Right cardiac atrium (tissue), 5 donors: ENCODE data around the gene EFHD1. TPM values are rescaled to one million over a fixed set of nuclear protein-coding genes. Genes with fewer than 3 reads are reported as not detected.
"Not testable (repeated sequence)": the region's sequence is repeated elsewhere in the genome, so short reads cannot be mapped to it uniquely, and the experiment has no call there.

Experiments used
- ATAC-seq, 2 donors: fragments of 200-7000 bp; cut with Tn5 transposase; one replicate each; pipeline versions ENCODE4 v1.8.0 to v1.9.1; 2020; ENCODE audit warnings: moderate library complexity in 2 of 2, mild to moderate bottlenecking in 1 of 2
- DNase-seq, 3 donors: peaks; one replicate each; pipeline ENCODE4 v3.0.0-alpha.2; 2020
- H3K27ac ChIP-seq: one replicate; pipeline ENCODE4 v1.5.1; 2013; ENCODE audit warnings: mild to moderate bottlenecking, low read length, control low read depth, moderate library complexity
- H3K27me3 ChIP-seq: one replicate; pipeline ENCODE4 v1.6.1; 2013; ENCODE audit not compliant: control insufficient read depth, insufficient read depth
- H3K4me1 ChIP-seq: one replicate; pipeline ENCODE4 v1.6.1; 2013; ENCODE audit warnings: low read length; ENCODE audit not compliant: control insufficient read depth, insufficient read depth
- H3K4me3 ChIP-seq: one replicate; pipeline ENCODE4 v1.5.1; 2013; ENCODE audit warnings: low read length, control low read depth
- H3K9me3 ChIP-seq: one replicate; pipeline ENCODE4 v1.6.1; 2013; ENCODE audit warnings: low read length; ENCODE audit not compliant: control insufficient read depth
- WGBS: extraction: QIAGEN DNeasy Blood & Tissue Kit; methylation state at CpG from one replicate; pipeline ENCODE4 v1.1.7; 2013; 5-methylcytosine and 5-hydroxymethylcytosine counted together
- intact Hi-C, 4 donors: fragments of 100-400 bp; cut with DNase I; formaldehyde crosslinking; loops; one replicate each; pipeline versions ENCODE4 v1.11.0 to v1.14.0; 2022 to 2023
- polyA plus RNA-seq: library from polyadenylated mRNA; stranded (reverse); fragments of 200-250 nt; gene quantifications from one replicate; pipeline ENCODE4 v1.2.3, GENCODE V29; 2013
- total RNA-seq, 4 donors: library from RNA; stranded (reverse); fragmentation: NEBNext Ultra II Directional; extraction: Animal tissue kit (Norgen Biotek cat#: 25700); gene quantifications; one replicate each; pipeline ENCODE4 v1.2.1, GENCODE V29; 2021
- donor health status: healthy with polysubstance abuse.
- donor health status: DM: no; HTN: yes; CAD: no.
- donor health status: DM: no; HTN: no; CAD: no.
- donor health status: DM: no; HTN: yes; CAD: no; lungs with severe emphysema.
- donor health status: DM: yes; HTN: yes; CAD: no.

The EFHD1 gene
- total and polyA plus RNA-seq, 5 donors = 6.4 to 14.7 (median 10.8) TPM

- intact Hi-C loops = no loop called here
- no peak for ATAC-seq
- peaks cover 4% of the 10 kb centered on the region for H3K4me1 ChIP-seq
- no peak overlapping the region for H3K4me3 ChIP-seq
- no peak for DNase-seq
- WGBS = 84% methylated on average over 6 of the region's 6 CpGs
- no peak overlapping the region for H3K27ac ChIP-seq
- no peaks in the 10 kb centered on the region for H3K27me3 ChIP-seq
- no peaks in the 10 kb centered on the region for H3K9me3 ChIP-seq
These were observed 41.1 kb downstream of the EFHD1 start for GRCh38 chr2:232674491-232674890.

DNA sequence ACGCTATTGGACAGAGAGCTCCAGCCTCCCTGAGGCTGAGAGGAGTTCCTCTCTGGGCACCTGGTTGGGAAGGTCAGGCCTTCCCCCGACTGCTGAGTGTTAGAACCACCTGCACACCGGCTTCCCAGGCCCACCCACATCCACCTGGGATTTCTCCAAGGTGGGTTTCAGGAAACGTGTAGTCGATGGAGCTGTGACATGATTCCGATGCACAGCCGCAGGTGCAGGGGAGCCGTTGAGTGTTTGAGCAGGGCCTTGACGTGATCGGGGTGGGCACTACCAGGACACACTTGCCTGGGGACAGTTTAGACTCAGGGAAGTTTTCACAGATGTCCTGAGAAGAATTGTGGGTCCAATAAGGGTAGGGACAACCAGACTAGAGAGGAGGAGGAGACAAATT, 42.0 kb downstream of the EFHD1 start:
- peaks cover 4% of the 10 kb centered on the region for H3K4me1 ChIP-seq
- intact Hi-C loops = no loop called here
- no peak for DNase-seq
- no peak overlapping the region for H3K27ac ChIP-seq
- H3K27me3 ChIP-seq = no peaks in the 10 kb centered on the region
- WGBS = 93% methylated on average over 10 of the region's 10 CpGs
- no peaks in the 10 kb centered on the region for H3K9me3 ChIP-seq
- ATAC-seq = no peak
- H3K4me3 ChIP-seq = no peak overlapping the region

- 88% methylated on average over 7 of the region's 7 CpGs for WGBS
- no peak overlapping the region for H3K27ac ChIP-seq
- no peaks in the 10 kb centered on the region for H3K4me1 ChIP-seq
- ATAC-seq = no peak
- no peak overlapping the region for H3K4me3 ChIP-seq
- intact Hi-C loops = no loop called here
- H3K9me3 ChIP-seq = no peaks in the 10 kb centered on the region
- DNase-seq = no peak
- no peaks in the 10 kb centered on the region for H3K27me3 ChIP-seq
These were observed 46.6 kb downstream of the EFHD1 start for GRCh38 chr2:232680006-232680405.

DNA sequence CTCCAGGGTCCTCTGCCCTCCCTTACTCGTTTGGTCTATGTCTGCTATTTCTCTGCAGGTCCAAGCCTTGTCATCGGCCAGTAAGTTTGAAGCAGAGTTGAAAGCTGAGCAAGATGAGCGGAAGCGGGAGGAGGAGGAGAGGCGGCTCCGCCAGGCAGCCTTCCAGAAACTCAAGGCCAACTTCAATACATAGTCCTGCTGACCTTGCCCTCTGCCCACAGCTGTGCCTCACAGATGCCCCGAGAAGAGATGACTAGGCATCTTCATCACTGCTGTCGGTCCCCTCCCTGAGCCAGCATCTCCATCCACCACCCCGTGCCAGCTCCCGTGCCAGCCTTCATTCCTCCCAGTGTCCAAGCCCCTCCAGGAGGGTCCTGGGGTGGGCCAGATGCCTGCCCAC, 48.1 kb downstream of the EFHD1 start:
- WGBS = 77% methylated on average over 10 of the region's 10 CpGs
- DNase-seq (no peak), ATAC-seq (no peak)
- no peaks in the 10 kb centered on the region for H3K9me3 ChIP-seq
- H3K4me1 ChIP-seq = no peaks in the 10 kb centered on the region
- intact Hi-C loops = no loop called here
- no peak overlapping the region for H3K27ac ChIP-seq
- H3K27me3 ChIP-seq = no peaks in the 10 kb centered on the region
- no peak overlapping the region for H3K4me3 ChIP-seq

DNA sequence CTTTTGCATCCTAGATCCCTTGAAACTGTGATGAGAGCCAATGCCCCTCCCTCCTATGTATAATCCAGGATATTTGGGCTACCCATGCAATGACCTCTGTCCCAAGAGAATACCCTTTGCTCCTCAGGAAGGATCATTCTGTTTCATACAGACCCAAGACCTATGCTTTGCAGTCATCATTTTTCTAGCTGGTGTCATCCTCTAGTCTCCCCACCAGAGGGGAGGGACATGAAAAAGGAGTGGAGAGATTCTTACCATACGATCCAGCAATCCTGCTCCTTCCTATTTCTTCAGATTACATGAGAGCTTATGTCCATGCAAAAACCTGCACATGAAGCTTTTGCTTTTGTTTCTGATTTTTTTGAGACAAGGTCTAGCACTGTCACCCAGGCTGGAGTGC, 50.0 kb downstream of the EFHD1 start:
- Histone ChIP-seq H3K27me3 (no peaks in the 10 kb centered on the region), H3K4me1 (no peaks in the 10 kb centered on the region), H3K9me3 (no peaks in the 10 kb centered on the region), H3K27ac (no peak overlapping the region), H3K4me3 (no peak overlapping the region)
- DNase-seq = no peak
- no peak for ATAC-seq
- intact Hi-C loops = no loop called here
- 24% methylated on average over 1 of the region's 1 CpG for WGBS

DNA sequence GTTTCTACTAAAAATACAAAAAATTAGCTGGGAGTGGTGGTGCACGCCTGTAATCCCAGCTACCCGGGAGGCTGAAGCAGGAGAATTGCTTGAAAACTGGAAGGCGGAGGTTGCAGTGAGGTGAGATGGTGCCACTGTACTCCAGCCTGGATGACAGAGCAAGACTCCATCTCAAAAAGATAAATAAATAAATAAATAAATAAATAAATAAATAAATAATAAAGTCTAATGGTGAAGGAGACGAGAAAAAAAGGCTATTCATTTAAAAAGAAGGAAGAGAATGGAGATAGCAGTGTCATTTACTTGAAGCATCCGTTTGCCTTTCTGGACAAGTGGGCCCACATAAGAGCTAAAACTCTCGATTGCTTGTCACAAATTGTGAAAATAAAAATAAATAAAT, 52.0 kb downstream of the EFHD1 start:
- H3K27ac ChIP-seq, H3K27me3 ChIP-seq, H3K9me3 ChIP-seq, DNase-seq, H3K4me3 ChIP-seq, ATAC-seq, intact Hi-C loops, H3K4me1 ChIP-seq: not testable (repeated sequence)
- 92% methylated on average over 6 of the region's 6 CpGs for WGBS

GRCh38 chr2:232687382-232688160, 54.2 kb downstream of the EFHD1 start:
- ATAC-seq = no peak
- WGBS = 82% methylated on average over 11 of the region's 11 CpGs
- intact Hi-C loops = no loop called here
- DNase-seq = no peak
- no peak overlapping the region for H3K27ac ChIP-seq
- no peaks in the 10 kb centered on the region for H3K27me3 ChIP-seq
- H3K9me3 ChIP-seq = no peaks in the 10 kb centered on the region
- no peak overlapping the region for H3K4me3 ChIP-seq
- no peaks in the 10 kb centered on the region for H3K4me1 ChIP-seq

DNA sequence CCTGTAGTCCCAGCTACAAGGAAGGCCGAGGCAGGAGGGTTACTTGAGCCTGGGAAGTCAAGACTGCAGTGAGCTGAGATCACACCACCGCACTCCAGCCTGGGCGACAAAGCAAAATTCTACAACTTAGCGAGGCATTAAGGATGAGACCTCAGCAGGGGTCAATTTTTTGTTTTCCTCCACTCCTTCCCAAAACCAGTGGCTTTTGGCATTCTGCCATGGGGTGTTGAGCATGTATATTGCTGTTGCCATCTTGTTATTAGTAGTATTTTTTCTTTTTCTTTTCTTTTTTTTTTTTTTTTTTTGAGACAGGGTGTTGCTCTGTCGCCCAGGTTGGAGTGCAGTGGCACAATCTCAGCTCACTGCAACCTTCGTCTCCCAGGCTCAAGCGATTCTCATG, 54.8 kb downstream of the EFHD1 start:
- Histone ChIP-seq H3K27me3 (no peaks in the 10 kb centered on the region), H3K27ac (no peak overlapping the region), H3K4me1 (no peaks in the 10 kb centered on the region), H3K4me3 (no peak overlapping the region), H3K9me3 (no peaks in the 10 kb centered on the region)
- 91% methylated on average over 7 of the region's 7 CpGs for WGBS
- ATAC-seq = no peak
- intact Hi-C loops = no loop called here
- no peak for DNase-seq

GRCh38 chr2:232689152-232689910, 55.9 kb downstream of the EFHD1 start:
- H3K9me3 ChIP-seq = no peaks in the 10 kb centered on the region
- no peak overlapping the region for H3K4me3 ChIP-seq
- ATAC-seq (peak; percentile 54 to 67), DNase-seq (peak; percentile 33 to 78 (median 73))
- H3K27ac ChIP-seq = no peak overlapping the region
- intact Hi-C loops = no loop called here
- no peaks in the 10 kb centered on the region for H3K4me1 ChIP-seq
- no peaks in the 10 kb centered on the region for H3K27me3 ChIP-seq
- WGBS = 41% methylated on average over 3 of the region's 3 CpGs

DNA sequence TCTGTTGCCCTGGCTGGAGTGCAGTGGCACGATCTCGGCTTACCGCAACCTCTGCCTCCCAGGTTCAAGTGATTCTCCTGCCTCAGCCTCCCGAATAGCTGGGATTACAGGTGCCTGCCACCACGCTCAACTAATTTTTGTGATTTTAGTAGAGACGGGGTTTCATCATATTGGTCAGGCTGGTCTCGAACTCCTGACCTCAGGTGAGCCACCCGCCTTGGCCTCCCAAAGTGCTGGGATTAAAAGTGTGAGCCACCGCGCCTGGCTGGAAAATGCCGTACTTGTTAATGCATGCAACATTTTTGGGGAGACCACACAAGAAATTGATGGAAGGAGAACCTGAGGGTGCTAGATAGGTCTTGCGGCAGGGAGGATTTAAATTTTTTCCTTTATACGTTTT, 57.7 kb downstream of the EFHD1 start:
- WGBS = 93% methylated on average over 13 of the region's 13 CpGs
- H3K4me3 ChIP-seq, DNase-seq, H3K27ac ChIP-seq, H3K4me1 ChIP-seq, H3K27me3 ChIP-seq, intact Hi-C loops, ATAC-seq, H3K9me3 ChIP-seq: not testable (repeated sequence)

DNA sequence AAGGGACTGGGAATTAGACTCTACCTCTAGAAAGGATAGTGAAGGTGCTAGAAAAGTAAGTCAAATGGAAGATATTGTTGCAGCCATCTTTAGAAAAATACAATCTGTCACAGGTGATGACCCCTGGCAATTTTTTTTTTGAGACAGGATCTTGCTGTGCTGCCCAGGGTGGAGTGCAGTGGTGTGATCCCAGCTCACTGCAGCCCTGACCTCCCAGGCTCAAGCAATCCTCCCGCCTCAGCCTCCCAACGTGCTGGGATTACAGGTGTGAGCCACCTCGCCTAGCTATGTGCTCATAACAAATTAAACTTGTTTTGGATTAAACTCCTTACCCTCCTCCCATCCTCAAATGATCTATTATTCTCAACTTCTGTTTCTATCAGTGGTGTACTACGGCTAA, 59.9 kb downstream of the EFHD1 start:
- Histone ChIP-seq H3K4me1 (no peaks in the 10 kb centered on the region), H3K27me3 (no peaks in the 10 kb centered on the region), H3K9me3 (no peaks in the 10 kb centered on the region), H3K4me3 (no peak overlapping the region), H3K27ac (no peak overlapping the region)
- intact Hi-C loops = no loop called here
- ATAC-seq (no peak), DNase-seq (no peak)
- 89% methylated on average over 4 of the region's 4 CpGs for WGBS
